ENCODE measurements around the gene USP2. TPM values are rescaled to one million over a fixed set of nuclear protein-coding genes. Genes with fewer than 3 reads are reported as not detected.

USP2 gene
- total RNA-seq, 1 donor, result 0.43 TPM

GRCh38 chr11:119323532-119324033 is 57.9 kb downstream of the USP2 start:
- no peak overlapping the region for H3K4me3 ChIP-seq (ENCODE audit: low read depth, low read length)
- DNase-seq (ENCODE audit: low read depth), result peak; percentile 83
- TF ChIP-seq, protein P1, sequence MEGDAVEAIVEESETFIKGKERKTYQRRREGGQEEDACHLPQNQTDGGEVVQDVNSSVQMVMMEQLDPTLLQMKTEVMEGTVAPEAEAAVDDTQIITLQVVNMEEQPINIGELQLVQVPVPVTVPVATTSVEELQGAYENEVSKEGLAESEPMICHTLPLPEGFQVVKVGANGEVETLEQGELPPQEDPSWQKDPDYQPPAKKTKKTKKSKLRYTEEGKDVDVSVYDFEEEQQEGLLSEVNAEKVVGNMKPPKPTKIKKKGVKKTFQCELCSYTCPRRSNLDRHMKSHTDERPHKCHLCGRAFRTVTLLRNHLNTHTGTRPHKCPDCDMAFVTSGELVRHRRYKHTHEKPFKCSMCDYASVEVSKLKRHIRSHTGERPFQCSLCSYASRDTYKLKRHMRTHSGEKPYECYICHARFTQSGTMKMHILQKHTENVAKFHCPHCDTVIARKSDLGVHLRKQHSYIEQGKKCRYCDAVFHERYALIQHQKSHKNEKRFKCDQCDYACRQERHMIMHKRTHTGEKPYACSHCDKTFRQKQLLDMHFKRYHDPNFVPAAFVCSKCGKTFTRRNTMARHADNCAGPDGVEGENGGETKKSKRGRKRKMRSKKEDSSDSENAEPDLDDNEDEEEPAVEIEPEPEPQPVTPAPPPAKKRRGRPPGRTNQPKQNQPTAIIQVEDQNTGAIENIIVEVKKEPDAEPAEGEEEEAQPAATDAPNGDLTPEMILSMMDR (IDR thresholded peaks at IDR 0.05; ENCODE audit: insufficient read depth, low read depth, low read length), result peak; percentile 85

DNA sequence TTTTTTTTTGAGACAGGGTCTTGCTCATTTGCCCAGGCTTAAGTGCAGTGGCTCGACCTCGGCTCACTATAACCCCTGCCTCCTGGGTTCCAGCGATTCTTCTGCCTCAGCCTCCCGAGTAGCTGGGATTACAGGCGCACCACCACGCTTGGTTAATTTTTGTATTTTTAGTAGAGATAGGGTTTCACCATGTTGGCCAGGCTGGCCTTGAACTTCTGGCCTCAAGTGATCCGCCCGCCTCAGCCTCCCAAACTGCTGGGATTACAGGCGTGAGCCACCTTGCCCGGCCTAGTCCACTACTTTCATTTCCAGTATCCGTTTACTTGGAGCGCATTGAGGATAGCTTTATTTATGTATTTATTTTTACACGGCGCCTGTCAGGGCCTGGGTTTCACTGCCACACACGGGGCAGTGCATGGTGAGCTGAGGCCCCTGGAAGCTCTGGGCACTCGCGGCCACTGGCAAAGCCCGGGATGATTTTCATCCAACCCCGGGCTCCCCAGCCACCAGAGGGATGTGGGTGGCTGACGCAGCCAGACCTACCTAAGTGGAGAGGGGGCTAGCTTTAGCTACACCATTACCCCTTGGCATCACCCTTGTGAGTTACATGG is 58.5 kb downstream of the USP2 start:
- TF ChIP-seq, protein P1 (IDR thresholded peaks at IDR 0.05; ENCODE audit: insufficient read depth, low read depth, low read length), result no peak
- H3K4me3 ChIP-seq (ENCODE audit: low read depth, low read length), result no peak overlapping the region
- DNase-seq (ENCODE audit: low read depth), result no peak

- DNase-seq (ENCODE audit: low read depth), result peak; percentile 34
- H3K4me3 ChIP-seq (ENCODE audit: low read depth, low read length), result no peak overlapping the region
- TF ChIP-seq, protein P1 (IDR thresholded peaks at IDR 0.05; ENCODE audit: insufficient read depth, low read depth, low read length), result peak; percentile 26
Measured at GRCh38 chr11:119322360-119322739, 59.1 kb downstream of the USP2 start.

DNA sequence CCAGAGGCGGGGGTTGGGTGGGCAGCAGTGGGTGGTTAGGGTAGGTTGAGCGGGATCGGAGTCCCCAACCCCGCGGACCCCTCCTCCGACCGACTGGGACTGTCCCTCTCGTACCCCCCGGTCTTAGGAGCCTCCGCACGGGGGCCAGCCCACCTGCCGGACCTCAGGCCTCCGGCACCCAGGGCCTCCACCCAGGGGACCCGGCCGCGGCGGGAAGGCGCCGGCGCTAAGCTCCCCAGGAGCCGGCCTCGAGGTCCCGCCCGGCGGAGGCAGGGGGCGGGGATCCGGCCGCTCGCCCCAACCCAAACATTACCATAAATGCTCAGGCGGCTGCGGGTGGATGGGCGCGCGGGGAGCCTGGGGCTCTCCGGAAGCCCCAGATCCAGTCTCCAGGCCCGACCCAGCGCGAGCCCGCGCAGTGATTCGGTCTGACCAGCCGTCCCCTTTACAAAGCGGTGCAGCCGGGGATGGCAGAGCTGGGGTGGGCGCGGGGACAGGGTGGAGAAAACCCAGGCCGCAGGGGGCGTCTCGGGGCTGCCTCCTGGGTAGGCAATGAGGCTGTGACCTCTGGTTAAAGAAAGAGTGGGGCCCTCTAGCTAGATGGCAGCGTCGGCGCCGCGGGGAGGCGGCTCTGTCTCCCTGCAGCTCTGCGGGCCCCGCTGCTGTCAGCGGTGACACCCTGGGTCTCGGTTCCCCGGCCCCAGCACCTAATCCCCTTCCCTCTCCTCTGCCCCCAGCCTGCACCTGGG is 60.5 kb downstream of the USP2 start:
- TF ChIP-seq, protein P1 (IDR thresholded peaks at IDR 0.05; ENCODE audit: insufficient read depth, low read depth, low read length), result no peak
- DNase-seq (ENCODE audit: low read depth), result peak; percentile 76
- peak overlapping the region; percentile 51 for H3K4me3 ChIP-seq (ENCODE audit: low read depth, low read length)

DNA sequence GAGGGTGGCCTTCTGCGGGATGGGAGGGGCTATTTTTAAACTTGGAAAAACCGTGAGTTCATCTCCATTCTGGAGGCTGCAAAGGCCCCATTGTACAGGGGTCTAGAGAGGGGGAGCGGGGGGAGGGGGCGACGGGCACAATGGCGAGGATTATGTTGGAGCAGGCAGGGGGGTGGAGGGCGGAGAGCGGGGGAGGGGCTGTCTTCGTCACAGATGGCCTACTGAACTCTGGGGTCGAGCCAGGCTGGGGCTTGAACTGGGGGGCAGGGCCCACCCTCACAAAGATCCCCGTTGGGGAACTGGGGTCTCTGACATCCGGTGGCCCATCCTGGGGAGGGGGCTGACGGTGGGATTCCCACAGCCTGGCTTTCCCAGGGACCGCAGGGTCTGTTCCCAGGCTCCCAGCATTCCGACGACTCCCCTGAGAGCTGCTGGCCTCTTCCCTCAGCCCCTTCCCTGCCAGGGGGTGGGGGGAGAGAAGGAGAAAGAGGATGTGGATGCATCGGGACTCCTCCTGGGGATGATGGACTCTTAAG is 61.2 kb downstream of the USP2 start:
- TF ChIP-seq, protein P1 (IDR thresholded peaks at IDR 0.05; ENCODE audit: insufficient read depth, low read depth, low read length), result no peak
- H3K4me3 ChIP-seq (ENCODE audit: low read depth, low read length), result no peak overlapping the region
- peak; percentile 18 for DNase-seq (ENCODE audit: low read depth)

DNA sequence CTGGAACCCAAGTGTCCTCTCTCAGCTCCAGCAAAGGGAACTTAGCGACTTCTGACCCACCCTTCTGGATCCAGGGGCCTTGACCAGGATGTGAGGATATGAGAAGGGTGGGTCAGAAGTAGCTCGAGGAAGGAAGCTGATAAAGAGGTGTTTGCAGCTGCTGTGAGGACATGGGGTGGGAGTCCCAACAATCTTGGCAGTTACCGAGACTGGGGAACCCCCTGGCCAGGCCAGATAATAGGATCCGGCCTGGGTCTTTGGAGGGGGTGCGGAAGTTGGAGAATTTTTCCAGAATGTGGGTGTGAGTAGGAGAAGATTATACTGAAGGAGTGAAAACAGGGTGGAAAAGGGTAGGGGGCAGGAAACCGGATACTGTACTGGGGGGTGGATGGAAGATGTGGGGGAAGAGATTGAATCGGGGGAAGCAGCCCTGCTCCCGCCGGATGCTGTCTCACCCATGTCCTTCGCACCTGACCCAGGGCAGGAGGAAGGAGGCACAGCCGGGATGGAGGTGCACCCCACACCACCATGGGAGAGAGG is 61.7 kb downstream of the USP2 start:
- no peak overlapping the region for H3K4me3 ChIP-seq (ENCODE audit: low read depth, low read length)
- TF ChIP-seq, protein P1 (IDR thresholded peaks at IDR 0.05; ENCODE audit: insufficient read depth, low read depth, low read length), result no peak
- DNase-seq (ENCODE audit: low read depth), result no peak

Measured in fibroblast of villous mesenchyme (primary cell).